Activated CD8-positive, alpha-beta memory T cell treated with anti-CD3 and anti-CD28 coated beads, Interleukin-2, amount 50 U/mL, for 4 hours (primary cell): ENCODE measurements around the gene STUB1.

Source experiments
- DNase-seq: peaks from one replicate; pipeline ENCODE4 v3.0.0-alpha.2; 2020

The STUB1 gene

GRCh38 chr16:714558-715476, 34.6 kb downstream of the STUB1 start, which contains the start of gene METRN:
TSS of gene METRN (plus strand) at chr16:715118. CDS start at chr16:715290, 172 bp downstream.
- peak; percentile 92 for DNase-seq

GRCh38 chr16:715477-716199, 35.4 kb downstream of the STUB1 start:
- DNase-seq, result no peak

- no peak for DNase-seq
Measured at GRCh38 chr16:716200-716568, 36.0 kb downstream of the STUB1 start.

GRCh38 chr16:716768-717325, 36.6 kb downstream of the STUB1 start:
- DNase-seq, result no peak

GRCh38 chr16:717450-718245, 37.4 kb downstream of the STUB1 start:
- DNase-seq, result no peak

- DNase-seq, result no peak
Measured at GRCh38 chr16:718389-718788, 38.2 kb downstream of the STUB1 start.

- no peak for DNase-seq
Measured at GRCh38 chr16:718922-719321, 38.7 kb downstream of the STUB1 start.

GRCh38 chr16:719815-720446, 39.7 kb downstream of the STUB1 start:
- no peak for DNase-seq

- peak; percentile 48 for DNase-seq
Measured at GRCh38 chr16:720447-720989, 40.3 kb downstream of the STUB1 start.

GRCh38 chr16:720990-721764, 41.0 kb downstream of the STUB1 start, which contains the start of gene ANTKMT:
TSS of gene ANTKMT (plus strand) at chr16:721146. CDS start at chr16:721275, 129 bp downstream.
- DNase-seq, result peak; percentile 75

GRCh38 chr16:721765-722540, 41.7 kb downstream of the STUB1 start:
- DNase-seq, result no peak

GRCh38 chr16:722835-723633, 42.8 kb downstream of the STUB1 start:
- DNase-seq, result no peak

- DNase-seq, result no peak
Measured at GRCh38 chr16:723695-724094, 43.5 kb downstream of the STUB1 start.

GRCh38 chr16:724188-725040, 44.2 kb downstream of the STUB1 start:
- DNase-seq, result no peak

GRCh38 chr16:725041-725376, 44.8 kb downstream of the STUB1 start:
- no peak for DNase-seq

- DNase-seq, result no peak
Measured at GRCh38 chr16:725463-726187, 45.4 kb downstream of the STUB1 start.

GRCh38 chr16:726188-726437, 45.9 kb downstream of the STUB1 start:
- DNase-seq, result no peak
